Breast epithelium (tissue), 4 donors: ENCODE results near the gene SHISA7. TPM values are rescaled to one million over a fixed set of nuclear protein-coding genes. Genes with fewer than 3 reads are reported as not detected.

ENCODE experiments used
- DNase-seq, 2 donors: peaks; one replicate each; pipeline ENCODE4 v3.0.0-alpha.2; 2019; ENCODE audit warnings: low spot score in 2 of 2
- H3K27ac ChIP-seq, 2 donors: fragments of 200-600 bp; sonication (generic) in 1 of 2; one replicate each; pipeline ENCODE4 v1.5.1; 2016 to 2019; ENCODE audit warnings: mild to moderate bottlenecking in 1 of 2
- H3K27me3 ChIP-seq, 2 donors: fragments of 200-600 bp; sonication (generic) in 1 of 2; one replicate each; pipeline versions ENCODE4 v1.5.1 to v1.6.0; 2017 to 2019; ENCODE audit warnings: control low read depth in 1 of 2, mild to moderate bottlenecking in 1 of 2
- H3K36me3 ChIP-seq: fragments of 200-600 bp; one replicate; pipeline ENCODE4 v1.5.1; 2019
- H3K4me1 ChIP-seq, 2 donors: fragments of 200-600 bp; sonication (generic); one replicate each; pipeline ENCODE4 v1.5.1; 2016 to 2019; ENCODE audit warnings: control low read depth in 1 of 2
- H3K4me3 ChIP-seq, 3 donors: fragments of 200-600 bp; sonication (generic); 1 replicate in 2 of 3; 2 replicates in 1 of 3; pipeline ENCODE4 v1.5.1; 2016 to 2019; ENCODE audit warnings: mild to moderate bottlenecking in 3 of 3, moderate library complexity in 2 of 3
- H3K9me3 ChIP-seq, 2 donors: fragments of 200-600 bp; sonication (generic) in 1 of 2; one replicate each; pipeline ENCODE4 v1.5.1; 2016 to 2019; ENCODE audit warnings: control low read depth in 1 of 2
- POLR2A ChIP-seq: fragments of 450-650 bp; IDR thresholded peaks from one replicate; pipeline ENCODE4 v1.6.1; 2016; ENCODE audit warnings: antibody characterized with exemption, mild to moderate bottlenecking, moderate library complexity
- POLR2AphosphoS5 ChIP-seq, 3 donors: sonication (generic); formaldehyde crosslinking; IDR thresholded peaks; one replicate each; pipeline ENCODE4 v1.6.1; 2017; ENCODE audit warnings: antibody characterized with exemption in 3 of 3
- intact Hi-C: fragments of 100-400 bp; cut with DNase I; formaldehyde crosslinking; loops from one replicate; pipeline ENCODE4 v1.15.1; 2023; ENCODE audit warnings: low total_unique reads
- total RNA-seq, 3 donors: library from RNA; depleted of rRNA; stranded (reverse); fragments of >200 nt; gene quantifications; one replicate each; pipeline ENCODE4 v1.1.0, GENCODE V29; 2016
- TF ChIP-seq, protein P1 (sequence below), 3 donors: fragments of 450-650 bp; IDR thresholded peaks; one replicate each; pipeline ENCODE4 v1.5.1; 2016 to 2017; ENCODE audit warnings: antibody characterized with exemption in 3 of 3, mild to moderate bottlenecking in 3 of 3, moderate library complexity in 3 of 3

The SHISA7 gene
- total RNA-seq, 3 donors from 2014 or later, result 0.29 TPM; not detected in 2

DNA sequence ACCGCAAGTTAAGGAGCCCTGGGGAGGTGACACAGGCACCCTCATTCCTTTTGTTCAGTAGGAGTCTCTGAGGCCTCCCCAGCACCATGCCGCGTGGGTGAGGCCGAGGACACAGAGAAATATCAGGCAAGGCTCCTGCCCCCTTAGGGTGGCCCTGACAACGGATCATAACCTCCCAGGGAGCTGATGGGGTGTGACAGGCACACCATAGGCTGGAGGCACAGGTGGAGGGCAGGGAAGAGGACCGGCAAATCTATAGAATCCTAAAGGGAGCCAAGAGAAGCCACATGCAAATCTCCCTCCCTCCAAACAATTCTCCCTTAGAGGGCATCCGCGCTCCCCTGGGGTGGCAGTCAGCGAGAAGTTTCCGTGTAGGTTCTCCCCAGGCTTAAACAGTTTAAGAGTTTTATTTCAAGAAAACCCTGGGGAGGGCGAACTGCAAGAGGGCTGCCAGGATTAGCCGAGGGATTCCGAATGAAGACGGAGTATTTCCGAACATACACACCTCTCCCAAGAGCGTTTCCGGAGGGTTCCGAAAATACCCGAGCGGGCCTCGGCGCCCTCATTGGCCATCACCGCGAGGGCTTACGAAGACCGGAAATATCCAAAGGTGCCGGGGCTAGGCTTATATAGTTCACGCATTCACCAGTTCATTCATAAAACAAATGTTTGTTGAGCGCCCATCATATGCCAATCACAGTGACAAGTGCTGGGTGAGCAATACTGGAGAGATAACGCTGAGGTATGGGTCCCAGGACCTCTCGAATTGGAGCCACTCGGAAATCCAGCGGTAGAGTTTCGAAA is 58.0 kb downstream of the SHISA7 start:
- no peaks in the 10 kb centered on the region for H3K27me3 ChIP-seq
- TF ChIP-seq POLR2AphosphoS5 (IDR thresholded peaks at IDR 0.05), result no peak
- TF ChIP-seq POLR2A, result no peak
- TF ChIP-seq, protein P1, sequence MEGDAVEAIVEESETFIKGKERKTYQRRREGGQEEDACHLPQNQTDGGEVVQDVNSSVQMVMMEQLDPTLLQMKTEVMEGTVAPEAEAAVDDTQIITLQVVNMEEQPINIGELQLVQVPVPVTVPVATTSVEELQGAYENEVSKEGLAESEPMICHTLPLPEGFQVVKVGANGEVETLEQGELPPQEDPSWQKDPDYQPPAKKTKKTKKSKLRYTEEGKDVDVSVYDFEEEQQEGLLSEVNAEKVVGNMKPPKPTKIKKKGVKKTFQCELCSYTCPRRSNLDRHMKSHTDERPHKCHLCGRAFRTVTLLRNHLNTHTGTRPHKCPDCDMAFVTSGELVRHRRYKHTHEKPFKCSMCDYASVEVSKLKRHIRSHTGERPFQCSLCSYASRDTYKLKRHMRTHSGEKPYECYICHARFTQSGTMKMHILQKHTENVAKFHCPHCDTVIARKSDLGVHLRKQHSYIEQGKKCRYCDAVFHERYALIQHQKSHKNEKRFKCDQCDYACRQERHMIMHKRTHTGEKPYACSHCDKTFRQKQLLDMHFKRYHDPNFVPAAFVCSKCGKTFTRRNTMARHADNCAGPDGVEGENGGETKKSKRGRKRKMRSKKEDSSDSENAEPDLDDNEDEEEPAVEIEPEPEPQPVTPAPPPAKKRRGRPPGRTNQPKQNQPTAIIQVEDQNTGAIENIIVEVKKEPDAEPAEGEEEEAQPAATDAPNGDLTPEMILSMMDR (IDR thresholded peaks at IDR 0.05), result no peak
- no peaks in the 10 kb centered on the region for H3K9me3 ChIP-seq
- DNase-seq, result peak; percentile 95 to 97
- no peaks in the 10 kb centered on the region for H3K36me3 ChIP-seq
- peak overlapping the region; percentile 77 to 89 (median 85) for H3K4me3 ChIP-seq
- peak overlapping the region; percentile 91 to 96 for H3K27ac ChIP-seq
- intact Hi-C loops, result loop anchor here (5.0 kb wide), 1 partner anchor 868 kb away; no protein-coding TSS in a partner anchor
- H3K4me1 ChIP-seq, result peaks cover 18 to 25% of the 10 kb centered on the region in 2 donors

DNA sequence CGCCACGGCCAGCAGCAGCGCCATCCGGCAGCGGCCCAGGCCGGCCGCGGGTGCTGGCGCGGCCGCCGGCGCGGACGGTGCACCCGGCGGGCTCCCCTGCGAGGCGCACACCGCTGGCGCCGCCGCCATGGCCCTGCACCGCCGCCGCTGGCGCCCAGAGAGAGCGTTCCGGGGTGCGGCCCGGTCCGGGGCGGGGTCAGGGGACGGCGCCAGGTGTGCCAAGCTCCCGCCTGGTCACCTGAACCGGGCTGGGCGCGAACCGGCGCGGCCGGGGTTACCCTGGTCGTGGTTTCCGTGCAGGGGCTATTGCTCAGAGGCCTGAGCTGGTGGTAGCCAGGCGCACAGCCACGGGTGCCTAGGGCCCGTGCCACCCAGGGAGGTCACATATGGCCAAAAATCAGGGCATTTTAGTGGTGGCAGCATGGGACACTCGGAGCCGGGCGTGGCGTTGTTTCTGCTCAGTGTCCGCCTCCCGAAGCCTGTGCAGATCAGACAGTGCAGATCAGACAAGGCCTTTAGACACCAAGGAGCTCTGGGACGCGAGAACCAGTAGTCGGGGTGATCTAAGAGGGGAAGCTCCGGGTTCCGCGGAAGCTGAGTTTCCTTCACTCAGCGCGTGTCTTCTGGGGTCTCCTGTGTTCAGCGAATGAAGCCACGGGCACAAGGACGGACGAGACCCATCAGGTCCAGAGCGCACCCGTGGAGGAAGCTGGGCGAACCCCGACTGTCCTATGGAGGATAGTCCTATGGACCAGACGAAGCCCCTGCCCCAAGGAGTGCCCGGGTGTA is 58.8 kb downstream of the SHISA7 start, which contains the start of gene TMEM238:
Gene TMEM238, minus strand, starts transcription at position 162 of the 789 bp plus-strand sequence. Its CDS starts 33 bp downstream, at position 129.
- TF ChIP-seq, protein P1 (IDR thresholded peaks at IDR 0.05), result no peak
- TF ChIP-seq POLR2A (no peak), POLR2AphosphoS5 (IDR thresholded peaks at IDR 0.05) (no peak)
- Histone ChIP-seq H3K4me3 (peak within 1 kb of the TSS; percentile 77 to 89 (median 85)), H3K27me3 (no peaks in the 10 kb centered on the region), H3K36me3 (no peaks in the 10 kb centered on the region), H3K4me1 (peaks cover 18 to 25% of the 10 kb centered on the region in 2 donors), H3K27ac (peak within 1 kb of the TSS; percentile 91 to 96), H3K9me3 (no peaks in the 10 kb centered on the region)
- peak in 1 of 2 donors; percentile 38 for DNase-seq
- intact Hi-C loops, result loop anchor here (5.0 kb wide), 1 partner anchor 867 kb away; no protein-coding TSS in a partner anchor

DNA sequence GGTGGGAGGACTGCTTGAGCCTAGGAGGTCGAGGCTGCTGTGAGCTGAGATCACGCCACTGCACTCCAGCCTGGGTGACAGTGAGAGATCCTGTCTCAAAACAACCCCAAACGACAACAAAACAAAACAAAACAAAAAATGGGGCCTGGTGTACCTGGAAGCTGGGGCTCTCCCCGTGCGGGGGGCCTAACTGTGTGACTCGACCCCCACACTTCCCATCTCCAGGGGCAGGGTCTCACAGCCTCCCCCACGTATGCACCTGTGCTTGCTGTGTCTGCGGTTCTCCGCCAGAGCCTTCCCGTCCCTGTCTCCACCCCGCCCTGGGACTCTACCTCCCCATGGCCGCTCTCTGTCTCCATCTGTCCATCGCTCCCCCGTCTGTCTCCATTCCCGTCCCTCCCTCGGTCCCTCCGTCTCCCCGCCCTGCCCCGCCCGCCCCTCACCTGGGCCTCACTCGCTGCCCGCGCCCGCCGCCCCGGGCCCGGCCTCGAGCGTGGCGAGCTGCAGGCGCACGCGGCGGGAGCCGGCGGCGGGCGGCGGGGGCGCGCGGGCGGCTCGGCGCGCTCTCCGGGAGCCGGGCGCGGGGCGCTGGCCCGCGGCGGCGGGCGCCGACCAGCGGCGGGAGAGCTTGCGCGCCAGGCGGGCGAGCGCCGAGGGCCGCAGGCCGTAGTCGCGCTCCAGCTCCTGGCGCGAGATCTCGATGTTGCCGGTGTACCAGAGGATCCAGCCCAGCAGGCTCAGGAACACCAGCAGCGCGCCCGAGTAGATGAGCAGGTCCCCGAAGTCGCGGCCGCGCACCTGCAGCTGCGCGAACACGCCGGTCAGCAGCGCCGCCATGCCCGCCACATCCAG is 59.6 kb downstream of the SHISA7 start:
- Histone ChIP-seq H3K9me3 (no peaks in the 10 kb centered on the region), H3K36me3 (no peaks in the 10 kb centered on the region), H3K27me3 (no peaks in the 10 kb centered on the region), H3K4me1 (peaks cover 17 to 23% of the 10 kb centered on the region in 2 donors), H3K4me3 (peak overlapping the region; percentile 77 to 89 (median 85)), H3K27ac (peak overlapping the region; percentile 91 to 96)
- DNase-seq, result peak in 1 of 2 donors; percentile 37
- intact Hi-C loops, result loop anchor here (5.0 kb wide), 1 partner anchor 866 kb away; no protein-coding TSS in a partner anchor
- no peak for TF ChIP-seq POLR2A
- TF ChIP-seq, protein P1 (IDR thresholded peaks at IDR 0.05), result peak in 1 of 3 donors; percentile 23

DNA sequence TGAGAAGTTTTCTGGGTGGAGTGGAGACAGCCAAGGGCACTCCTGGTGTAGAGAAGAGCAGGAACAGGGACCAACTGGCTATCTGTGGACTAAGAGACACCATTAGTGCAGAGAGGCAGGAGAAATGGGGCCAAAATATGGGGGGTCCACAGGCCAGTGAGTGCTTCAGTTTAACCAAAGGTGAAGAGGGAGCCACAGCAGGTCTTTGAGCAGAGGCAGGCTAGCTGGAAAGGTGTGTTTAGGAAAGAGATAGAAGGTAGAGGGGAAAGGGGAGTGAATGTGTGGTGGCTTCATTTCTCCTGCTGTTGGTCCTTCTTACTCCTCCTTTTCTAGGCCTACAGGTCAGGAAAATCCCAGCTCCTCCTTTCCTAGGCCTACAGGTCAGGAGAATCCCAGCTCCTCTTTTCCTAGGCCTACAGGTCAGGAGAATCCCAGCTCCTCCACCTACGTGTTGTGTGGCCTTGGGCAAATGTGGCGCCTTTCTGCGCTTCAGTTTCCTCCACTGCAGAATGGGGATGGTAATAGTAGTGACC is 60.5 kb downstream of the SHISA7 start:
- Histone ChIP-seq H3K27me3 (no peaks in the 10 kb centered on the region), H3K4me1 (peaks cover 8 to 14% of the 10 kb centered on the region in 2 donors), H3K9me3 (no peaks in the 10 kb centered on the region), H3K27ac (no peak overlapping the region), H3K4me3 (peak overlapping the region in 1 of 3 donors; percentile 77), H3K36me3 (no peaks in the 10 kb centered on the region)
- TF ChIP-seq, protein P1 (IDR thresholded peaks at IDR 0.05), result no peak
- TF ChIP-seq POLR2A (no peak), POLR2AphosphoS5 (IDR thresholded peaks at IDR 0.05) (no peak)
- no peak for DNase-seq
- intact Hi-C loops, result loop anchor here (1.0 to 5.0 kb wide), 2 partner anchors 76 to 865 kb away; no protein-coding TSS in a partner anchor
